AG04450 (cell line): ENCODE data around the gene TLX3. TPM values are rescaled to one million over a fixed set of nuclear protein-coding genes. Genes with fewer than 3 reads are reported as not detected.
"Not testable (repeated sequence)": the region's sequence is repeated elsewhere in the genome, so short reads cannot be mapped to it uniquely, and the experiment has no call there.

Source experiments
- CTCF ChIA-PET: fragments of 300-600, 350-600 bp; formaldehyde crosslinking; extraction: SDS; loops from one replicate; lab custom pipeline; 2022; ENCODE audit warnings: antibody characterized with exemption, inconsistent platforms; lab: Charles Lee
- POLR2A ChIA-PET: fragments of 350-600 bp; formaldehyde crosslinking; extraction: SDS; loops from one replicate; lab custom pipeline; 2021; ENCODE audit warnings: antibody characterized with exemption, inconsistent platforms; lab: Yijun Ruan, JAX
- DNase-seq: peaks from one replicate; pipeline ENCODE4 v3.0.0-alpha.2; 2011; ENCODE audit warnings: low read depth, low spot score
- H3K27ac ChIP-seq: one replicate; pipeline ENCODE4 v1.5.1; 2012; ENCODE audit warnings: low read depth, low read length, control low read depth
- H3K27me3 ChIP-seq: one replicate; pipeline ENCODE4 v1.6.0; 2012; ENCODE audit warnings: low read length; ENCODE audit not compliant: control insufficient read depth, insufficient read depth
- H3K4me3 ChIP-seq: 2 replicates; pipeline ENCODE4 v1.5.1; 2011; ENCODE audit warnings: mild to moderate bottlenecking, low read depth, low read length, control low read depth
- H3K9me3 ChIP-seq: 2 replicates; pipeline ENCODE4 v1.5.1; 2012; ENCODE audit warnings: low read length; ENCODE audit not compliant: control insufficient read depth, insufficient read depth
- polyA plus RNA-seq: library from polyadenylated mRNA; depleted of rRNA; stranded (reverse); fragments of >200 nt; gene quantifications from 2 replicates; pipeline ENCODE4 v1.2.3, GENCODE V29; 2011; rRNA removed
- small RNA-seq: library from RNA; depleted of rRNA; stranded (forward); fragments of <200 nt; gene quantifications from one replicate; pipeline ENCODE3, GENCODE V24; 2012; ENCODE audit warnings: low read depth; ENCODE audit not compliant: insufficient read length
- TF ChIP-seq, protein P1 (sequence below): IDR thresholded peaks from 2 replicates; pipeline ENCODE4 v1.5.1; 2011; ENCODE audit warnings: low read depth, low read length, control low read depth, inconsistent platforms

The TLX3 gene
- polyA plus RNA-seq, 1 experiment, result not detected

DNA sequence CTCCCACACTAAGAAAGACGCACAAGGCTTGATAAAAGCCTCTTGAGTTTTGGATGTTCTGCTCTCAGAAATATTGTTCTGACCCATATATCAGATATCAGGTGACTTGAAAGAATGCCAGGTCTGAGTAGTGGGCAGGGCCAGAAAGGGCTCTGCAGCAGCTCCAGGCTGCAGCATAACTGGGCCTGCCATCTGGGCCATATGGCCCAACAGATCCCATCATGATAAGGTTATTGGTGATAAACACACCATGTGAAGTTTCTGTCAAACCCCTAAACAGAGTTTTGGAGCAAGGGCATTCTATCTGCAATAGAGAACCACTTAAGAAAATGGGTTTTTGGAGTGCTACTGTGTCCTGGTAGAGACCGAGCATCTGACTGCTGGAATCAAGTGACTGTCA is 48.8 kb downstream of the TLX3 start:
- TF ChIP-seq, protein P1, sequence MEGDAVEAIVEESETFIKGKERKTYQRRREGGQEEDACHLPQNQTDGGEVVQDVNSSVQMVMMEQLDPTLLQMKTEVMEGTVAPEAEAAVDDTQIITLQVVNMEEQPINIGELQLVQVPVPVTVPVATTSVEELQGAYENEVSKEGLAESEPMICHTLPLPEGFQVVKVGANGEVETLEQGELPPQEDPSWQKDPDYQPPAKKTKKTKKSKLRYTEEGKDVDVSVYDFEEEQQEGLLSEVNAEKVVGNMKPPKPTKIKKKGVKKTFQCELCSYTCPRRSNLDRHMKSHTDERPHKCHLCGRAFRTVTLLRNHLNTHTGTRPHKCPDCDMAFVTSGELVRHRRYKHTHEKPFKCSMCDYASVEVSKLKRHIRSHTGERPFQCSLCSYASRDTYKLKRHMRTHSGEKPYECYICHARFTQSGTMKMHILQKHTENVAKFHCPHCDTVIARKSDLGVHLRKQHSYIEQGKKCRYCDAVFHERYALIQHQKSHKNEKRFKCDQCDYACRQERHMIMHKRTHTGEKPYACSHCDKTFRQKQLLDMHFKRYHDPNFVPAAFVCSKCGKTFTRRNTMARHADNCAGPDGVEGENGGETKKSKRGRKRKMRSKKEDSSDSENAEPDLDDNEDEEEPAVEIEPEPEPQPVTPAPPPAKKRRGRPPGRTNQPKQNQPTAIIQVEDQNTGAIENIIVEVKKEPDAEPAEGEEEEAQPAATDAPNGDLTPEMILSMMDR, result no peak
- DNase-seq, result no peak
- Histone ChIP-seq H3K27me3 (no peaks in the 10 kb centered on the region), H3K9me3 (no peaks in the 10 kb centered on the region), H3K27ac (no peak overlapping the region), H3K4me3 (no peak overlapping the region)
- ChIA-PET POLR2A (no interaction called here), CTCF (interaction anchor here (0.9 kb wide), 1 partner anchor 151 kb away, joined by 4 read pairs; no protein-coding TSS in a partner anchor)

DNA sequence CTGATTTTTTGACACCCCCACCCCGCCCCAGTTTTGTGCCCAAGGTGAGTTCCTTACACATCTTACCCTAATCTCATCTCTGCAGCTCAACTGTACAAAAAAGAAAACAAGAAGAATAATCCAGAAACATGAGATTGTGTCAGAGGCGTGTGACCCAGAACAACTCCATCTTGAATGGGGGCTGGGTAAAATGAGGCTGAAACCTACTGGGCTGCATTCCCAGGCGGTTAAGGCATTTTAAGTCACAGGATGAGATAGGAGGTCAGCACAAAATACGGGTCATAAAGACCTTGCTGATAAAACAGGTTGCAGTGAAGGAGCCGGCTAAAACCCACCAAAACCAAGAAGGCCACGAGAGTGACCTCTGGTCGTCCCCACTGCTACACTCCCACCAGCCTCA is 52.1 kb downstream of the TLX3 start:
- DNase-seq, H3K27me3 ChIP-seq, POLR2A ChIA-PET, H3K27ac ChIP-seq, H3K4me3 ChIP-seq, H3K9me3 ChIP-seq: not testable (repeated sequence)
- CTCF ChIA-PET, result interaction anchor here (0.6 kb wide), 1 partner anchor 1438 kb away, joined by 3 read pairs; no protein-coding TSS in a partner anchor

Small RNA genes lying within 50 kb of the gene (small RNA-seq; reads per million reads assigned to genes)
- gene AC091980.1 (not detected), gene RN7SL339P (not detected)

Other genes with a start within 250 kb of the TLX3 start
- gene NPM1, start 78.6 kb downstream of the TLX3 start, polyA plus RNA-seq, result 2,315 and 2,664 TPM in 2 replicates
- 0.27 and 0.30 TPM in 2 replicates for gene FGF18, start 110.4 kb downstream of the TLX3 start, polyA plus RNA-seq